SH-SY5Y (cell line): ENCODE data around the gene TMEM87A.

Experiments
- GATA2 ChIP-seq: IDR thresholded peaks from 2 replicates; pipeline ENCODE4 v1.6.1; 2011; ENCODE audit warnings: mild to moderate bottlenecking, low read depth, low read length
- GATA3 ChIP-seq: IDR thresholded peaks from 2 replicates; pipeline ENCODE4 v1.6.1; 2011; ENCODE audit warnings: low read depth, mild to moderate bottlenecking, low read length, moderate library complexity

- TF ChIP-seq GATA2, result no peak
- TF ChIP-seq GATA3, result no peak
Observed at GRCh38 chr15:42163291-42163690, 109.9 kb downstream of the TMEM87A start.
